ENCODE data around the gene ZNF407.

The ZNF407 gene

DNA sequence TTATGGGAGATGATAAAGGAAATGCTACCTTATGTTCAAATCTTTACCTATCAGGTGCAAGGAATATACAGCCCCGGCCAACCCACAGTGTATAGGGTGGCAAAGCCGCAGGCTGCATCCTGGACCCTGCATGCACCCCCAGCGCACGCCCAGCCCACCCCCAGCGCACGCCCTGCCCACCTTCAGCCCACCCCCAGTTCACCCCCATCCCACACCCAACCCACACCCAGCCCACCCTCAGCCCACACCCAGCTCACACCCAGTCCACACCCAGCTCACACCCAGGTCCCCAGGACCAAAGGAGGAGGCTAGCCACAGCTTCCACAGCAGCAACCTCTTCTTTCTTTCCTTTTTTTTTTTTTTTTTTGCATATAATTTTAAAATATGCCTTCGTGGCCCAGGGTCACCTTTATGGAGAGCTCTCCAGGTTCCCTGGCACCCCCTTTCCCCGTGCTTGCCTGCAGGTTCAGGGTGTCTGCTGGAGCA, 490.4 kb downstream of the ZNF407 start:
- H3K4me3 ChIP-seq (ENCODE audit: low read depth, low read length), result no peak overlapping the region
- TF ChIP-seq, protein P1, sequence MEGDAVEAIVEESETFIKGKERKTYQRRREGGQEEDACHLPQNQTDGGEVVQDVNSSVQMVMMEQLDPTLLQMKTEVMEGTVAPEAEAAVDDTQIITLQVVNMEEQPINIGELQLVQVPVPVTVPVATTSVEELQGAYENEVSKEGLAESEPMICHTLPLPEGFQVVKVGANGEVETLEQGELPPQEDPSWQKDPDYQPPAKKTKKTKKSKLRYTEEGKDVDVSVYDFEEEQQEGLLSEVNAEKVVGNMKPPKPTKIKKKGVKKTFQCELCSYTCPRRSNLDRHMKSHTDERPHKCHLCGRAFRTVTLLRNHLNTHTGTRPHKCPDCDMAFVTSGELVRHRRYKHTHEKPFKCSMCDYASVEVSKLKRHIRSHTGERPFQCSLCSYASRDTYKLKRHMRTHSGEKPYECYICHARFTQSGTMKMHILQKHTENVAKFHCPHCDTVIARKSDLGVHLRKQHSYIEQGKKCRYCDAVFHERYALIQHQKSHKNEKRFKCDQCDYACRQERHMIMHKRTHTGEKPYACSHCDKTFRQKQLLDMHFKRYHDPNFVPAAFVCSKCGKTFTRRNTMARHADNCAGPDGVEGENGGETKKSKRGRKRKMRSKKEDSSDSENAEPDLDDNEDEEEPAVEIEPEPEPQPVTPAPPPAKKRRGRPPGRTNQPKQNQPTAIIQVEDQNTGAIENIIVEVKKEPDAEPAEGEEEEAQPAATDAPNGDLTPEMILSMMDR (IDR thresholded peaks at IDR 0.05; ENCODE audit: low read depth, low read length, missing control alignments), result no peak
- no peak for DNase-seq (ENCODE audit: low read depth)

DNA sequence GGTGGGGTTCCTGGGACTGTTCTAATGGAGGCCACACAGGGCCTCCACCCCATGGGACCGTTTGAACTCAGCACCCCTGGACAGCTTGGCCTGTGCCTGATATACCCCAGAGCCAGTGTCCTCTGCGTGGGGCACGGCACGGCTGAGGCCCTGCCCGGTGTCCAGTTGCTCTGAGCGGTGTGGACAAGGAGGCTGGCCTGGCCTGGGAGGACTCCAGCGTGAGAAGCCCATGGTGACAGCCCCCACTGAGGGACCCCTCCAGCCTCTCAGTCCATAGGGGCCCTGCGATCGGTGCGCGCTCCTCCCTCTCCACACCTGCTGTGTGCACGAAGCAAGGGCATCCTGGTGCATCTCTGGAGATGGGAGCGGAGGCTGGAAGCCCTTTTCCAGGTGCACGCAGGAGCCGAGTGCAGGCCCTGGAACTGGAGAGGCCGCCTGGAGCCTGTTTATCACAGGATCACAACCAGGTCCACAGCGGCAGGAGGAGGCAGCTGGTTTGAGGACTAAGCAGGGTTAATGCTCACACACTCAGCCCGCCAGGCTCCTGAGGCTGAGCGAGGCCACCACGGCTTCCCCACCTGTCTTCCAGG, 491.0 kb downstream of the ZNF407 start:
- TF ChIP-seq, protein P1 (IDR thresholded peaks at IDR 0.05; ENCODE audit: low read depth, low read length, missing control alignments), result no peak
- no peak for DNase-seq (ENCODE audit: low read depth)
- H3K4me3 ChIP-seq (ENCODE audit: low read depth, low read length), result no peak overlapping the region

DNA sequence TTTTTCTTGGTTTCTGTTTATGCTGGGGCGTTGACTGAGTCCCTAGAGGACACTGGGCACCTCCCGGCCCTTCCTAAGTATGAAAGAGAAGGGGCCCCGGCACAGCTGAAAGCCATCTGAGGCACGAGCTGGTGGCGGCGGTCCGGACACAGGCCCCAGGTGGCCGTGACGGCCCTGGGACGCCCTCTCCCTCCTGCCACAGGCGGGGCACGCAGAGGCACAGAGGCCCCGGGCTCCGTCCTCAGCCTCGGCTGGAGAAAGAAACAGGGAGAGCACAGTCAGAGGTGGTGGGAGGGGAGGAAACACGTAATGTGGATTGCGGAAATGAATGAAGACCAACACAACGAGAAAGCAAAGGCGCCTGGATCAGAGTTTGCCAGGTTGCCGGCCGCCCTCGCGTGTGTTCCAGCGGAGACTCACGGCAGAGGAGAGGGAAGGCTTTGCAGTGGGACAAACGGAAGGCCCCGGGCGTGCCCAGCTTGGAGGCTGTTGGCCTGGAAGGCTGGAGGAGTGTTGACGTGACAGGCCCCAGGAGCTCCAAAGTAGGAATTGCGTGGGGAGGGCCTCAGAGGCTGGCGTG, 492.2 kb downstream of the ZNF407 start:
- no peak overlapping the region for H3K4me3 ChIP-seq (ENCODE audit: low read depth, low read length)
- no peak for DNase-seq (ENCODE audit: low read depth)
- TF ChIP-seq, protein P1 (IDR thresholded peaks at IDR 0.05; ENCODE audit: low read depth, low read length, missing control alignments), result no peak

DNA sequence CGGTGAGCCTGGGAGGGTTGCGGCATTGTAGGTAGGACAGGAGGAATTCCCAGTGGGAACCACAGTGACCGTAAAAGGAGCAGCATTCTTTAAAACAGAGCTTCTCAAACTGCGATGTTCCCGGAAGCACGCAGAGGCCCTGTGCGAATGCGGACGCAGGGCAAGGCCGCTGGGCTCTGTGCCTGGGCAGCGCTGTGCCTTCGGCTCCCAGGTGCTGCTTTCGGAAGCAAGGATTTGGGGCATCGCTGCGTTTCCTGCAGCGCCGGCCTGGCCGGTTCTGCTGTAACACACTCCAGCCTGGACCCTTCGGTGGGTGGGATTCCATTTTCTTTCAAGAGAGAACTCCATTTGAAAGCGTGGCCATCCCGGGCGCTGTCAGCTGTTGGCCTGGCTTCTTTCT, 492.7 kb downstream of the ZNF407 start:
- DNase-seq (ENCODE audit: low read depth), result no peak
- TF ChIP-seq, protein P1 (IDR thresholded peaks at IDR 0.05; ENCODE audit: low read depth, low read length, missing control alignments), result no peak
- no peak overlapping the region for H3K4me3 ChIP-seq (ENCODE audit: low read depth, low read length)

- no peak for DNase-seq (ENCODE audit: low read depth)
Measured at GRCh38 chr18:75097491-75098225, 500.0 kb downstream of the ZNF407 start.

GRCh38 chr18:75100832-75101630, 503.4 kb downstream of the ZNF407 start:
- no peak overlapping the region for H3K4me3 ChIP-seq (ENCODE audit: low read depth, low read length)
- DNase-seq (ENCODE audit: low read depth), result no peak
- TF ChIP-seq, protein P1 (IDR thresholded peaks at IDR 0.05; ENCODE audit: low read depth, low read length, missing control alignments), result no peak

More at GRCh38 chr18:75097491-75098225, 500.0 kb downstream of the ZNF407 start:
- no peak overlapping the region for H3K4me3 ChIP-seq (ENCODE audit: low read depth, low read length)
- TF ChIP-seq, protein P1 (IDR thresholded peaks at IDR 0.05; ENCODE audit: low read depth, low read length, missing control alignments), result no peak
